ENCODE data around the gene CCM2.

The CCM2 gene

DNA sequence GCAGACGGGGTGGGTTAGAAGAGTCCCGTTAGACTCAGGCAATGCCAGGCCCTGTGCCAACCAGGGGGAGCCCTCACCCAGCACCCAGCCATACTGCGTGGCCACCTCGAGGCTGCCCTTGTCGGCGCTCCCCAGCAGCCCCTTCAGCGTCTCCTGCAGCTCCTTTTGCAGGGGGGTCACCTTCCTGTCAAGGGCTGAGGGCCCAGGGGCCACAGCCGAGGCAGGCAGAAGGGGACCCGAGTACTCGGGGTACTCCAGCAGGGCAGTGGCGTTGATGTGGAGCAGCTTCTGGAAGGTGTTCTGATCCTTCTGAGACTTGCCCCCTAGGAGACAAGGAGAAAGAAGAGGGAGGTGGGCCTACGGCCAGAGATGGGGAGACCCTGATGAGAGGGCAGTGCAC lies 101.7 kb downstream of the CCM2 start:
- Mint-ChIP-seq H3K27ac (no peak overlapping the region), H3K27me3 (ENCODE audit: low read depth) (no peaks in the 10 kb centered on the region), H3K4me3 (no peak overlapping the region), H3K9me3 (no peaks in the 10 kb centered on the region), H3K36me3 (ENCODE audit: low read depth) (peaks cover 23% of the 10 kb centered on the region), H3K4me1 (no peaks in the 10 kb centered on the region)
- TF ChIP-seq, protein P1, sequence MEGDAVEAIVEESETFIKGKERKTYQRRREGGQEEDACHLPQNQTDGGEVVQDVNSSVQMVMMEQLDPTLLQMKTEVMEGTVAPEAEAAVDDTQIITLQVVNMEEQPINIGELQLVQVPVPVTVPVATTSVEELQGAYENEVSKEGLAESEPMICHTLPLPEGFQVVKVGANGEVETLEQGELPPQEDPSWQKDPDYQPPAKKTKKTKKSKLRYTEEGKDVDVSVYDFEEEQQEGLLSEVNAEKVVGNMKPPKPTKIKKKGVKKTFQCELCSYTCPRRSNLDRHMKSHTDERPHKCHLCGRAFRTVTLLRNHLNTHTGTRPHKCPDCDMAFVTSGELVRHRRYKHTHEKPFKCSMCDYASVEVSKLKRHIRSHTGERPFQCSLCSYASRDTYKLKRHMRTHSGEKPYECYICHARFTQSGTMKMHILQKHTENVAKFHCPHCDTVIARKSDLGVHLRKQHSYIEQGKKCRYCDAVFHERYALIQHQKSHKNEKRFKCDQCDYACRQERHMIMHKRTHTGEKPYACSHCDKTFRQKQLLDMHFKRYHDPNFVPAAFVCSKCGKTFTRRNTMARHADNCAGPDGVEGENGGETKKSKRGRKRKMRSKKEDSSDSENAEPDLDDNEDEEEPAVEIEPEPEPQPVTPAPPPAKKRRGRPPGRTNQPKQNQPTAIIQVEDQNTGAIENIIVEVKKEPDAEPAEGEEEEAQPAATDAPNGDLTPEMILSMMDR (IDR thresholded peaks at IDR 0.05; ENCODE audit: unreplicated experiment in 3 of 3), result no peak

DNA sequence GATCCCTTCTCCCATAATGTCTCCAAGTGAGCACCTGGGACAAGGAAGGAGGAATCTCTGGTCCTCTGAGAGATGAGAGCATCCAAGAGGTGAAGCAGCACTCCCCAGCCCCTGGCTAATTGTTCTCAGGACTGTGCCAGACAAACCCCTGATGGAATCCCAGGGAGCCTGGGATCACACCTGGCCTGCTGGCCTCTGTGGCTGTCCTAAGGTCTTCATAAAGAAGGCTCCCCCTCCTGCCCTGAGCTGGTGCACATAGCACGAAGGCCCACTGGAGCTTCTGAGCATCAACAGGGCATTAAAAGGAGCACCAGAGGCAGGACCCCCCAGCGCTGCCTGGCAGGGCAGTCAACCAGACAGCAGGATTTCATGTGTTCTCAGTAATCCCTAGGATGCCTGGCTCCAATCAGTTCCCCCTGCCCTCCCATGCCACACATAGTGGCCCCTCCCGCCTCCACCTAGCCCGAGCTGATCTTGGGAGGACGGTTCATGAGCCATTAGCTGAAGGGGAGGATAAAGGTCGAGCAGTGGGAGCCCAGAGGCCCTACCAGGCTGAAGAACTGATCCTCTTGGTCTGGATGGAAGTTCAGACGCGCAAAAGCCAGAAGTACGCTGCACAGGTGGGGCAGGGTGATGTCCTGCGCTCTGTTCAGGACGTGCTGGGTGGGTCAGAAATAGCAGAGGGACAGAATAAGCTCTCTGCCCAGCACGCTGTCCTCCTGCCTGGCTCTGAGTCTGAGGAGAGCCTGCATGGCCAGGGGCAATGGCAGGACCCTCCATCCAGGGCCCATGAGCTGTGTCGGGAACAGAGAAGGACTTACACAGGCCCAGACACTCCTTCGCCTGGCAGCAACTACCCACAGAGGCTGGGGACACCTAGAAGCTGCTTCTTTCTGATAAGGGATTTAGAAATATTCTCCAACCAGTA lies 103.0 kb downstream of the CCM2 start:
- H3K4me1 Mint-ChIP-seq, result no peaks in the 10 kb centered on the region
- no peak overlapping the region for H3K27ac Mint-ChIP-seq
- H3K4me3 Mint-ChIP-seq, result no peak overlapping the region
- TF ChIP-seq, protein P1 (IDR thresholded peaks at IDR 0.05; ENCODE audit: unreplicated experiment in 3 of 3), result no peak
- H3K27me3 Mint-ChIP-seq (ENCODE audit: low read depth), result no peaks in the 10 kb centered on the region
- H3K9me3 Mint-ChIP-seq, result no peaks in the 10 kb centered on the region
- H3K36me3 Mint-ChIP-seq (ENCODE audit: low read depth), result peaks cover 32% of the 10 kb centered on the region

DNA sequence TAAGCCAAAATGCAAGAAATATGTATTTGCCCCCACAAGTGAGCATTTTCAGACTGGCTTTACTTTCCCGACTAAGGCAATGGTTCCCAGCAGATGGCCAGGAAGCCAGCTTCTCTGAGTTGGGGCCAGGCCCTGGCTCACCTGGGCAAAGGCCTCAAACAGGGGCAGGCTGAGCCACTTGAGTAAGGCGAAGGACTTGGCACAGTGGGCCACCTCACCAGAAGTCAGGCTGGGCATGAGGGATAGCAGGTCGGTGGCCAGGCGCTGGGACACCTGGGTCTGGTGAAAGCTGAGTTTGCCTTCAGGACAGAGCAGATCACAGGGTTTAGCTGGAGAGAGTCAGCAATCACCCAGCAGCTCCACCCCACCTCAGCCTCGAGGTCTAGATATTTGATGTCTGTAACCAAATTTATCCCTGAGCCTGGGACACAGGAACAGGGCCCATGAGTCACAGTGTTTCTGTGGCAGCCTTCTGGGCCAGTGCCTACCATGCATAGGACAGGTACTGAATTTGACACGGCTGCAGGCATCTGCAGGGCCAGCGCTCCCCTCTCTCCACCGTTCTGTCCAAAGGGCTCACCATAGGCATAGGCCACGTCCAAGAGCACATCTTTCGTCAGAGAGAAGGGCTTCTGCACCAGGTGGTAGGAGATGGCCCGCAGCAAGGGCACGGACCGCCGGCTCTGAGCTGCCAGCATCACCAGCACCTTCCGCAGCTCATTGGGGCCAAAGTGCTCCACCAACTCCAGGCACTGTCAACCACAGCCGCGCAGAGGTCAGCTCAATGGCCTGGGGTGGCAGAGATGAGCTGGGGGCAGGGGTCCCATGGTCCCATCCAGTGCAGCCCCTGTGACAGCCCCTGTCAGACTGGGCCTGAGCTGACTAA lies 104.2 kb downstream of the CCM2 start:
- H3K4me3 Mint-ChIP-seq, result no peak overlapping the region
- H3K4me1 Mint-ChIP-seq, result no peaks in the 10 kb centered on the region
- H3K9me3 Mint-ChIP-seq, result no peaks in the 10 kb centered on the region
- TF ChIP-seq, protein P1 (IDR thresholded peaks at IDR 0.05; ENCODE audit: unreplicated experiment in 3 of 3), result no peak
- H3K27ac Mint-ChIP-seq, result no peak overlapping the region
- H3K27me3 Mint-ChIP-seq (ENCODE audit: low read depth), result no peaks in the 10 kb centered on the region
- peaks cover 40% of the 10 kb centered on the region for H3K36me3 Mint-ChIP-seq (ENCODE audit: low read depth)

DNA sequence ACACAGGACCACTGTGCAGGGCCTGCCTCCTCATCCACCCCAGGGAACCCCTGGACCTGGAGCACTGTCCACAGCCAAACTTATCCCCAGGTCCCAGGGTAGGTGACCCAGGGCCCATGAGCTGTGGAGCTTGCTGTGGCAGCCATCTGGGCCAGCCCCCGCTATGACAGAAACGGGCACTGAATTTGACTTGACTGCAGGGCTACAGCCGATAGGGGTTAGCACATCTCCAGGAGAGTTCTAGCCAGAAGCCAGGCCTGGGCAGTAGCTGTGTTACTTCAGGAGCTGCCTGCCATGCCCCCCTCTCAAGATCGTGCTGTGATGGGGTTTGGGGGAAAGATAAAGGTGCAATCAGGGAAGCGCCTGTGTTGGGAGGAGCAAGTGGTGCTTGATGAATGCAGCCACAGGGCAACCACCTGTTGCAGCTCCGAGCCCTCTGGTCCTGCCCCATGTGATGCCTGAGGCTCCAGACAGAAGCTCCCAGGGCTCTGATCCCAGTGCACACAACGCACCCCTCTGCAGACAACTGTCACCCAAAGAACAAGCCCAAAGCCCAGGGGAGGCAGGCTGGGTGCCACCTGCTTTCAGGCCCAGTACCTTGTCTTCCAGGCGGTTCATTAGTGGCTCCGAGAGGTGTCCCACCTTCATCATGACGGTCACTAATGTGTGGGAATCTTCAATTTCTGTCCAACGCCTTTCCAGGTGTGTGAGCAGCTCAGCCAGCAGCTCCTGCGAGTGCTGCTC lies 105.0 kb downstream of the CCM2 start:
- Mint-ChIP-seq H3K9me3 (no peaks in the 10 kb centered on the region), H3K4me1 (peaks cover 2% of the 10 kb centered on the region), H3K4me3 (no peak overlapping the region), H3K27me3 (ENCODE audit: low read depth) (no peaks in the 10 kb centered on the region), H3K27ac (no peak overlapping the region), H3K36me3 (ENCODE audit: low read depth) (peaks cover 38% of the 10 kb centered on the region)
- TF ChIP-seq, protein P1 (IDR thresholded peaks at IDR 0.05; ENCODE audit: unreplicated experiment in 3 of 3), result no peak

DNA sequence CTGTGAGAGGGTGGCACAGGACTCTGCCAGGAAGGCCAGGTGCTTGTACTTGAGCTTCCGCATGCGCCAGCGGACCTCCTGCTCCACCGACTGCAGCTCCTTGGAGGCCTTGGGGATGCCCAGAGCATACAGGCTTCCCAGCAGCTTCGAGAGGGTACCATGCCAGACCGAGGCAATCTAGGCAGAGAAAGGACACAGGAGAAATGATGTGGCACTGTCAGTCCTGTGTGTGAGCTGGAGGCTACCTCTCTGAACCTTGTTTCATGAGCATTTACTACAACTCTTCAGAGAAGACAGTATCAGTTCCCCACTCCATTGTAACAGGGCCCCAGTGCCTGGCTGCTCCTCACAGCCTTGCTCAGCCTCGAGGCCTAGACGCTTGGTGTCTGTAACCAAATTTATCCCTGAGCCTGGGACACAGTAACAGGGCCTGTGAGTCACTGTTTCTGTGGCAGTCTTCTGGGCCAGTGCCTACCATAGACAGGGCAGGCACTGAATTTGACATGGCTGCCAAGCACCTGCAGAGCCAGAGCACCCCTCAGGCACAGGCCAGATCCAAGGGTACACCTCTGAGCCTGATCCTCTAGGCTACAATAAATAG lies 105.7 kb downstream of the CCM2 start:
- Mint-ChIP-seq H3K27me3 (ENCODE audit: low read depth) (no peaks in the 10 kb centered on the region), H3K36me3 (ENCODE audit: low read depth) (peaks cover 40% of the 10 kb centered on the region), H3K9me3 (no peaks in the 10 kb centered on the region), H3K27ac (no peak overlapping the region), H3K4me3 (no peak overlapping the region), H3K4me1 (peaks cover 6% of the 10 kb centered on the region)
- TF ChIP-seq, protein P1 (IDR thresholded peaks at IDR 0.05; ENCODE audit: unreplicated experiment in 3 of 3), result no peak

Data from nephron (organoid).